ENCODE measurements around the gene DBP. TPM values are rescaled to one million over a fixed set of nuclear protein-coding genes. Genes with fewer than 3 reads are reported as not detected.
A peak's percentile ranks its signal among the peaks of the same experiment; 100 is the strongest.

The DBP gene
- total and polyA plus RNA-seq, 2 of the 13 experiments (the other 11 are each of a cell fraction or from before 2014, with no cell fraction given), result 1.7 to 5.8 TPM

GRCh38 chr19:48617146-48617937 lies 19.8 kb downstream of the DBP start (continued):
- no peak for TF ChIP-seq GZF1 (CRISPR knock-in tag; IDR thresholded peaks at IDR 0.05)
- TF ChIP-seq ZFYVE20 (CRISPR knock-in tag; IDR thresholded peaks at IDR 0.05; ENCODE audit: borderline replicate concordance, low read depth), result no peak
- no peak for TF ChIP-seq ZBTB39 (CRISPR knock-in tag; IDR thresholded peaks at IDR 0.05)
- TF ChIP-seq SRF (IDR thresholded peaks at IDR 0.05; ENCODE audit: low read depth, low read length), result no peak
- TF ChIP-seq THAP9 (CRISPR knock-in tag; IDR thresholded peaks at IDR 0.05; ENCODE audit: borderline replicate concordance), result no peak
- no peak for TF ChIP-seq ARID4A (CRISPR knock-in tag; IDR thresholded peaks at IDR 0.05; ENCODE audit: borderline replicate concordance)
- TF ChIP-seq ZNF703 (CRISPR knock-in tag; IDR thresholded peaks at IDR 0.05; ENCODE audit: borderline replicate concordance), result no peak
- 0 out of 2 replicates have a peak, but pooled peaks have one; percentile 7 for TF ChIP-seq ZFP91 (CRISPR knock-in tag; IDR thresholded peaks at IDR 0.05; ENCODE audit: borderline replicate concordance)
- no peak for TF ChIP-seq SP5 (CRISPR knock-in tag; IDR thresholded peaks at IDR 0.05; ENCODE audit: borderline replicate concordance, low read depth)
- no peak for TF ChIP-seq SCMH1 (CRISPR knock-in tag; IDR thresholded peaks at IDR 0.05; ENCODE audit: borderline replicate concordance)
- no peak for TF ChIP-seq KAT2B (IDR thresholded peaks at IDR 0.05; ENCODE audit: borderline replicate concordance, low read depth, low read length)

Measured in HepG2 (cell line).